Measurements from ENCODE around the gene GTPBP6. TPM values are rescaled to one million over a fixed set of nuclear protein-coding genes. Genes with fewer than 3 reads are reported as not detected.
A peak's percentile ranks its signal among the peaks of the same experiment; 100 is the strongest.

Gene GTPBP6
- total and polyA plus RNA-seq, 2 donors (not counting 3 experiments of a cell fraction or from before 2014, with no cell fraction given): 39.1 to 63.5 TPM

DNA sequence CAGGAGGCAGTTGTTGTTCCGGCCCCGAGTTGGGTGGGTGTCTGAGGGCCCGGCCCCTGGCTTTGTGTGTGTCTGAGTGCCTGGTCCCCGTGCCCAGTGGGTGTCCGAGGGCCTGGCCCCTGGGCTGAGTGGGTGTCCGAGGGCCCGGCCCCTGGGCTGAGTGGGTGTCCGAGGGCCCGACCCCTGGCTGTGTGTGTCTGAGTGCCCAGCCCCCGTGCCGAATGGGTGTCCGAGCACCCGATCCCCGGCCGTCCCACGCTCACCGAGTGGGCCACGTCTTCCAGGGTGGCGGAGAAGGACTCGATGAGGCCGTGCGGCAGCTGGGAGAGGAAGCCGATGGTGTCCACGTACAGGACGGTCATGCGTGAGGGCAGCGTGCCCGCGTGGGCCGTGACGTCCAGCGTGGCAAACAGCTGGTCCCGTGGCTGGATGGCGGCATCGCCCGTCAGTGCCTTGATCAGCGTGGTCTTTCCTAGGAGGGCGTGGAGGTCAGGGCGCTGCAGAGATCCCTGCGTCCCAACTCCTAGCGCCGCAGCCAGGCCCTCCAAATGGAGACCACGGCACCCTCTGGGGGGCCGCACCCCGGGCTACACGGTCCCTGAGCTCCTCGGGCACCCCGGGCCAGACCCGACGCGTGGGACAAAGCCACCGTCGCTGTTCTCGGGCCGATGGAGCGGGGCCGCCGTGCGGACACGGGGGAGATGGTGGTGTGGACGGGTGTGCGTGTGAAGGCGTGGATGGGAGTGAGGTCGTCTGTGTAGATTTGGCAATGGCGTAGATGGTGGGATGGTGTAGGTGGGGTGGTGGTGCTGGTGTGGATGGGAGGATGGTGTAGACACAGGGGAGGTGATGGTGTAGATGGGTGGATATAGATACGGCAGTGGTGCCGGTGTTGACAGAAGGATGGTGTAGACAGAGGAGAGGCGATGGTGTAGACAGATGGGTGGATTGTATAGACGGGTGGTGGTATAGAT, 7.2 kb downstream of the GTPBP6 start:
- Histone ChIP-seq H3K4me1 (ENCODE audit: control insufficient read depth, extremely low read depth, insufficient read depth, low read length) (no peaks in the 10 kb centered on the region), H3K9me1 (replicated peaks; ENCODE audit: control insufficient read depth, extremely low read depth, insufficient read depth, low read length) (no peaks in the 10 kb centered on the region), H3K9me3 (replicated peaks; ENCODE audit: control insufficient read depth, insufficient read depth, low read length) (no peaks in the 10 kb centered on the region), H3K4me2 (ENCODE audit: insufficient read depth, low read length) (no peak overlapping the region), H3K27me3 (ENCODE audit: control insufficient read depth in 2 of 2, insufficient read depth in 2 of 2, low read length in 2 of 2) (no peaks in the 10 kb centered on the region), H3K9ac (replicated peaks; ENCODE audit: extremely low read depth, insufficient read depth, low read length) (no peak overlapping the region), H3K36me3 (ENCODE audit: control insufficient read depth in 2 of 2, extremely low read depth in 1 of 2, insufficient read depth in 2 of 2, low read length in 2 of 2) (peaks cover 15 to 31% of the 10 kb centered on the region in 2 experiments), H3K27ac (ENCODE audit: insufficient read depth, low read depth, low read length) (no peak overlapping the region), H4K20me1 (replicated peaks; ENCODE audit: control insufficient read depth, extremely low read depth, insufficient read depth, low read length) (no peaks in the 10 kb centered on the region), H3K4me3 (replicated peaks in 1 of 3; ENCODE audit: insufficient read depth in 1 of 3, low read depth in 1 of 3, low read length in 3 of 3) (no peak overlapping the region), H3K79me2 (ENCODE audit: control insufficient read depth, insufficient read depth, low read length) (peaks cover 4% of the 10 kb centered on the region), H2AFZ (ENCODE audit: low read depth, low read length) (no peak overlapping the region)
- dilution Hi-C loops (cut with MboI; ENCODE audit: extremely low pct_ligation_motif_present, low sequenced_read_pairs): no loop called here
- TF ChIP-seq, protein P1, sequence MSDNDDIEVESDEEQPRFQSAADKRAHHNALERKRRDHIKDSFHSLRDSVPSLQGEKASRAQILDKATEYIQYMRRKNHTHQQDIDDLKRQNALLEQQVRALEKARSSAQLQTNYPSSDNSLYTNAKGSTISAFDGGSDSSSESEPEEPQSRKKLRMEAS (IDR thresholded peaks at IDR 0.05; ENCODE audit: insufficient read depth, insufficient read length): no peak
- no peak for TF ChIP-seq MYC (IDR thresholded peaks at IDR 0.05; ENCODE audit: low read depth, low read length)
- intact Hi-C loops (cut with micrococcal nuclease): no loop called here
- TSS peak; percentile 12 for BruUV-seq (replicated peaks)
- CTCF ChIA-PET: no interaction called here
- no peak for FAIRE-seq
- POLR2A ChIA-PET: no interaction called here
- no peak for DNase-seq (ENCODE audit: low read depth, low spot score)

DNA sequence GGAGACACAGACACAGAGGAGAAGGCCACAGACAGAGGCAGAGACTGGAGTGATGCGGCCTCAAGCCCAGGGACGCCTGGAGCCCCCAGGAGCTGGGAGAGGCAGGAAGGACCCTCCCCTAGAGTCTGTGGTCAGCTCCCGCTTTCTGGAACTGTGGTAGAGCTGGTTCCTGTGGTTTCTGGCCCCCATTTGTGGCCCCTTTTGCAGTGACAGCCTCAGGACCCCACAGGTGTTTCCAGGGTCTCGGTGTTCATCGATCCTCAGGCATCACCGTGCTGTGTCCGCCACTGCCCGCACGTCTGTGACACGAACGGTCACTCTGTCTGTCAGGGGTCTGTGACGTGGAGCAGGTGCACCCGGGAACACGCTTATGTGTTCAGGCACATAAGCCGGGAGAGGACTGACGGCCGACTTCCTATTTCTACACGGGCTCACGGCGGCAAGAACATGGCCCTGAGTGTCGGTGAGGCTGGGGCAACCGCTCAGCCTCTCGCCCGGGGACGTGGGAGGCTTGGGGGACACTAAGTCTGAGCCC, 7.9 kb downstream of the GTPBP6 start:
- no peak overlapping the region for H3K9ac ChIP-seq (replicated peaks; ENCODE audit: extremely low read depth, insufficient read depth, low read length)
- no peak overlapping the region for H3K4me2 ChIP-seq (ENCODE audit: insufficient read depth, low read length)
- FAIRE-seq: no peak
- peaks cover 13 to 32% of the 10 kb centered on the region in 2 experiments for H3K36me3 ChIP-seq (ENCODE audit: control insufficient read depth in 2 of 2, extremely low read depth in 1 of 2, insufficient read depth in 2 of 2, low read length in 2 of 2)
- no peak overlapping the region for H2AFZ ChIP-seq (ENCODE audit: low read depth, low read length)
- no peak for DNase-seq (ENCODE audit: low read depth, low spot score)
- no peaks in the 10 kb centered on the region for H3K27me3 ChIP-seq (ENCODE audit: control insufficient read depth in 2 of 2, insufficient read depth in 2 of 2, low read length in 2 of 2)
- CTCF ChIA-PET: no interaction called here
- H4K20me1 ChIP-seq (replicated peaks; ENCODE audit: control insufficient read depth, extremely low read depth, insufficient read depth, low read length): no peaks in the 10 kb centered on the region
- POLR2A ChIA-PET: no interaction called here
- intact Hi-C loops (cut with micrococcal nuclease): no loop called here
- H3K9me3 ChIP-seq (replicated peaks; ENCODE audit: control insufficient read depth, insufficient read depth, low read length): no peaks in the 10 kb centered on the region
- H3K4me3 ChIP-seq (replicated peaks in 1 of 3; ENCODE audit: insufficient read depth in 1 of 3, low read depth in 1 of 3, low read length in 3 of 3): no peak overlapping the region
- no peaks in the 10 kb centered on the region for H3K79me2 ChIP-seq (ENCODE audit: control insufficient read depth, insufficient read depth, low read length)
- H3K9me1 ChIP-seq (replicated peaks; ENCODE audit: control insufficient read depth, extremely low read depth, insufficient read depth, low read length): no peaks in the 10 kb centered on the region
- H3K27ac ChIP-seq (ENCODE audit: insufficient read depth, low read depth, low read length): no peak overlapping the region
- H3K4me1 ChIP-seq (ENCODE audit: control insufficient read depth, extremely low read depth, insufficient read depth, low read length): no peaks in the 10 kb centered on the region
- BruUV-seq (replicated peaks): no TSS peak
- TF ChIP-seq, protein P1 (IDR thresholded peaks at IDR 0.05; ENCODE audit: insufficient read depth, insufficient read length): no peak
- TF ChIP-seq EZH2 (IDR thresholded peaks at IDR 0.05; ENCODE audit: borderline replicate concordance, low read depth, low read length, severe bottlenecking): no peak
- no peak for TF ChIP-seq JUN (IDR thresholded peaks at IDR 0.05; ENCODE audit: borderline replicate concordance, insufficient read depth, insufficient read length, low read depth)
- TF ChIP-seq FOS (IDR thresholded peaks at IDR 0.05; ENCODE audit: borderline replicate concordance, insufficient read depth, low read length): no peak
- TF ChIP-seq POLR2A (IDR thresholded peaks at IDR 0.05; ENCODE audit: low read depth, low read length): no peak
- TF ChIP-seq GATA2 (IDR thresholded peaks at IDR 0.05; ENCODE audit: insufficient read depth, insufficient read length, low read depth, low read length): no peak
- TF ChIP-seq, protein P2, sequence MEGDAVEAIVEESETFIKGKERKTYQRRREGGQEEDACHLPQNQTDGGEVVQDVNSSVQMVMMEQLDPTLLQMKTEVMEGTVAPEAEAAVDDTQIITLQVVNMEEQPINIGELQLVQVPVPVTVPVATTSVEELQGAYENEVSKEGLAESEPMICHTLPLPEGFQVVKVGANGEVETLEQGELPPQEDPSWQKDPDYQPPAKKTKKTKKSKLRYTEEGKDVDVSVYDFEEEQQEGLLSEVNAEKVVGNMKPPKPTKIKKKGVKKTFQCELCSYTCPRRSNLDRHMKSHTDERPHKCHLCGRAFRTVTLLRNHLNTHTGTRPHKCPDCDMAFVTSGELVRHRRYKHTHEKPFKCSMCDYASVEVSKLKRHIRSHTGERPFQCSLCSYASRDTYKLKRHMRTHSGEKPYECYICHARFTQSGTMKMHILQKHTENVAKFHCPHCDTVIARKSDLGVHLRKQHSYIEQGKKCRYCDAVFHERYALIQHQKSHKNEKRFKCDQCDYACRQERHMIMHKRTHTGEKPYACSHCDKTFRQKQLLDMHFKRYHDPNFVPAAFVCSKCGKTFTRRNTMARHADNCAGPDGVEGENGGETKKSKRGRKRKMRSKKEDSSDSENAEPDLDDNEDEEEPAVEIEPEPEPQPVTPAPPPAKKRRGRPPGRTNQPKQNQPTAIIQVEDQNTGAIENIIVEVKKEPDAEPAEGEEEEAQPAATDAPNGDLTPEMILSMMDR (IDR thresholded peaks at IDR 0.05; ENCODE audit: extremely low read depth in 1 of 2, insufficient read depth in 1 of 2, low read depth in 1 of 2, low read length in 2 of 2): no peak
- TF ChIP-seq MYC (IDR thresholded peaks at IDR 0.05; ENCODE audit: low read depth, low read length): no peak
- no peak for TF ChIP-seq POLR2AphosphoS5 (IDR thresholded peaks at IDR 0.05; ENCODE audit: insufficient read depth, low read depth, low read length)
- dilution Hi-C loops (cut with MboI; ENCODE audit: extremely low pct_ligation_motif_present, low sequenced_read_pairs): no loop called here
